Keratinocyte (primary cell): ENCODE results near the gene PPM1H. TPM values are rescaled to one million over a fixed set of nuclear protein-coding genes. Genes with fewer than 3 reads are reported as not detected.

Experiments used
- DNase-seq: peaks from one replicate; pipeline ENCODE4 v3.0.0-alpha.2; 2011; ENCODE audit warnings: low read depth, missing footprints, low spot score
- FAIRE-seq: peaks from 2 replicates; lab custom pipeline; 2011; peaks lifted over from hg19 to GRCh38; lab: Jason Lieb, UNC
- H2AFZ ChIP-seq: 2 replicates; pipeline ENCODE4 v1.6.0; 2012; ENCODE audit warnings: low read length, control low read depth, inconsistent platforms; ENCODE audit not compliant: control insufficient read depth
- H3K27ac ChIP-seq: 2 replicates; pipeline ENCODE4 v1.5.1; 2011; ENCODE audit warnings: low read length; ENCODE audit not compliant: control insufficient read depth, insufficient read depth
- H3K27me3 ChIP-seq: 3 replicates; pipeline ENCODE4 v1.6.0; 2011; ENCODE audit warnings: low read length; ENCODE audit not compliant: control insufficient read depth, insufficient read depth; ENCODE audit errors: extremely low read depth
- H3K36me3 ChIP-seq, 2 experiments: 2 replicates in 1 of 2; 3 replicates in 1 of 2; pipeline ENCODE4 v1.5.1; 2011; ENCODE audit warnings: low read length in 2 of 2, mild to moderate bottlenecking in 1 of 2; ENCODE audit not compliant: control insufficient read depth in 2 of 2, insufficient read depth in 2 of 2; ENCODE audit errors: extremely low read depth in 1 of 2
- H3K4me1 ChIP-seq: 3 replicates; pipeline ENCODE4 v1.5.1; 2011; ENCODE audit warnings: low read length; ENCODE audit not compliant: control insufficient read depth, insufficient read depth; ENCODE audit errors: extremely low read depth
- H3K4me2 ChIP-seq: 3 replicates; pipeline ENCODE4 v1.6.0; 2011; ENCODE audit warnings: low read depth, low read length; ENCODE audit not compliant: control insufficient read depth, insufficient read depth; ENCODE audit errors: extremely low read depth
- H3K4me3 ChIP-seq, 3 experiments: fragments of 200-600 bp in 1 of 3; sonication (generic) in 1 of 3; 2 replicates in 2 of 3; 3 replicates in 1 of 3; pipeline ENCODE4 v1.5.1; 2011 to 2016; ENCODE audit warnings: low read length in 3 of 3, mild to moderate bottlenecking in 3 of 3, control low read depth in 2 of 3, inconsistent platforms in 1 of 3, low read depth in 1 of 3, mixed read lengths in 1 of 3, mixed run types in 1 of 3, moderate library complexity in 1 of 3; ENCODE audit not compliant: control insufficient read depth in 2 of 3, insufficient read depth in 2 of 3; ENCODE audit errors: extremely low read depth in 1 of 3
- H3K79me2 ChIP-seq: 2 replicates; pipeline ENCODE4 v1.6.0; 2012; ENCODE audit warnings: low read length; ENCODE audit not compliant: control insufficient read depth, insufficient read depth
- H3K9ac ChIP-seq: 3 replicates; pipeline ENCODE4 v1.6.0; 2011; ENCODE audit warnings: low read length; ENCODE audit not compliant: control insufficient read depth, insufficient read depth; ENCODE audit errors: extremely low read depth
- H3K9me1 ChIP-seq: 3 replicates; pipeline ENCODE4 v1.6.0; 2011; ENCODE audit warnings: low read length; ENCODE audit not compliant: control insufficient read depth, insufficient read depth; ENCODE audit errors: extremely low read depth
- H3K9me3 ChIP-seq: 2 replicates; pipeline ENCODE4 v1.5.1; 2012; ENCODE audit warnings: low read depth, low read length; ENCODE audit not compliant: control insufficient read depth
- H4K20me1 ChIP-seq: 3 replicates; pipeline ENCODE4 v1.6.0; 2011; ENCODE audit warnings: low read length; ENCODE audit not compliant: control insufficient read depth, insufficient read depth; ENCODE audit errors: extremely low read depth
- EZH2 ChIP-seq: IDR thresholded peaks from one replicate; pipeline ENCODE4 v1.6.1; 2012; ENCODE audit warnings: inconsistent platforms, mild to moderate bottlenecking, low read length, moderate library complexity
- dilution Hi-C: fragments of 300-500 bp; cut with MboI; formaldehyde crosslinking; loops from one replicate; pipeline ENCODE4 v1.7.0; 2020; ENCODE audit warnings: low sequenced_read_pairs; ENCODE audit not compliant: extremely low pct_ligation_motif_present
- polyA plus RNA-seq, 5 experiments: library from polyadenylated mRNA; depleted of rRNA in 3 of 5; stranded (reverse) in 3 of 5; stranded (forward) in 1 of 5; unstranded in 1 of 5; fragments of >200 nt; gene quantifications; 1 replicate in 1 of 5; 2 replicates in 3 of 5; 3 replicates in 1 of 5; pipeline versions ENCODE4 v1.2.1 to v1.2.3, GENCODE V29; 2011 to 2012; ENCODE audit warnings: missing spikeins in 2 of 5, low read depth in 1 of 5, low replicate concordance in 1 of 5
- TF ChIP-seq, protein P1 (sequence below), 3 experiments: IDR thresholded peaks in 1 of 3; conservative IDR thresholded peaks in 1 of 3; optimal IDR thresholded peaks in 1 of 3; 2 replicates in 2 of 3; 3 replicates in 1 of 3; pipeline versions ENCODE3 to v1.5.1; 2011; ENCODE audit warnings: low read length in 3 of 3, mild to moderate bottlenecking in 3 of 3, moderate library complexity in 2 of 3, control low read depth in 1 of 3, inconsistent platforms in 1 of 3; ENCODE audit not compliant: insufficient read depth in 2 of 3; ENCODE audit errors: extremely low read depth in 1 of 3

PPM1H gene
- polyA plus RNA-seq, 1 donor (not counting 4 experiments of a cell fraction or from before 2014, with no cell fraction given), result 0.09 TPM

DNA sequence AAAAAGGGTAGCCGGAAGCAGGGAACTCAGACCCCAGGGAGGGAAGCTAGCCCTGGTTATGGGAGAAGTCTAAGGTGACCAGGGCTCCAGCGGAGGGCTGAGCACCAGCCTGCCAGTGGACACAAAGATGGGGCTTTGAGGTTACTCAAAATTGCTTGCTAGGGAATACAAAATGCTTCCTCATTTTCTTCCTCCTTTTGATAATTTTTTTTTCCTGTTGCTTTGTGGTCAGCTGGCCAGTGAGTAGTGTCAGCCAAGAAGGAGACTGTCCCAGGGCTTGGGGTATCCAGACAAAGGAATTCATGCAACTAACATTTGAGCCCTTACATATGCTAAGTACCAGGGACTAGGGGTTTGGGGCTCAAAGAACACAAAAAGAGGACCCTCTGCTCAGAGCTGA, 206.2 kb downstream of the PPM1H start:
- H3K27me3 ChIP-seq, result no peaks in the 10 kb centered on the region
- no peak overlapping the region for H3K9ac ChIP-seq
- H3K4me3 ChIP-seq, result no peak overlapping the region
- H3K27ac ChIP-seq, result no peak overlapping the region
- FAIRE-seq (no peak), DNase-seq (no peak)
- no peak overlapping the region for H3K4me2 ChIP-seq
- H3K9me1 ChIP-seq, result no peaks in the 10 kb centered on the region
- TF ChIP-seq, protein P1, sequence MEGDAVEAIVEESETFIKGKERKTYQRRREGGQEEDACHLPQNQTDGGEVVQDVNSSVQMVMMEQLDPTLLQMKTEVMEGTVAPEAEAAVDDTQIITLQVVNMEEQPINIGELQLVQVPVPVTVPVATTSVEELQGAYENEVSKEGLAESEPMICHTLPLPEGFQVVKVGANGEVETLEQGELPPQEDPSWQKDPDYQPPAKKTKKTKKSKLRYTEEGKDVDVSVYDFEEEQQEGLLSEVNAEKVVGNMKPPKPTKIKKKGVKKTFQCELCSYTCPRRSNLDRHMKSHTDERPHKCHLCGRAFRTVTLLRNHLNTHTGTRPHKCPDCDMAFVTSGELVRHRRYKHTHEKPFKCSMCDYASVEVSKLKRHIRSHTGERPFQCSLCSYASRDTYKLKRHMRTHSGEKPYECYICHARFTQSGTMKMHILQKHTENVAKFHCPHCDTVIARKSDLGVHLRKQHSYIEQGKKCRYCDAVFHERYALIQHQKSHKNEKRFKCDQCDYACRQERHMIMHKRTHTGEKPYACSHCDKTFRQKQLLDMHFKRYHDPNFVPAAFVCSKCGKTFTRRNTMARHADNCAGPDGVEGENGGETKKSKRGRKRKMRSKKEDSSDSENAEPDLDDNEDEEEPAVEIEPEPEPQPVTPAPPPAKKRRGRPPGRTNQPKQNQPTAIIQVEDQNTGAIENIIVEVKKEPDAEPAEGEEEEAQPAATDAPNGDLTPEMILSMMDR (optimal IDR thresholded peaks at IDR 0.05 in 1 of 3, IDR thresholded peaks at IDR 0.05 in 1 of 3, conservative IDR thresholded peaks at IDR 0.05 in 1 of 3; ENCODE audit: extremely low read depth in 1 of 3, insufficient read depth in 2 of 3, low read length in 3 of 3), result no peak
- no peak for TF ChIP-seq EZH2
- dilution Hi-C loops, result no loop called here
- no peaks in the 10 kb centered on the region for H4K20me1 ChIP-seq
- H3K36me3 ChIP-seq, result no peaks in the 10 kb centered on the region
- H3K4me1 ChIP-seq, result peaks cover 47% of the 10 kb centered on the region
- no peaks in the 10 kb centered on the region for H3K9me3 ChIP-seq
- no peaks in the 10 kb centered on the region for H3K79me2 ChIP-seq
- no peak overlapping the region for H2AFZ ChIP-seq

DNA sequence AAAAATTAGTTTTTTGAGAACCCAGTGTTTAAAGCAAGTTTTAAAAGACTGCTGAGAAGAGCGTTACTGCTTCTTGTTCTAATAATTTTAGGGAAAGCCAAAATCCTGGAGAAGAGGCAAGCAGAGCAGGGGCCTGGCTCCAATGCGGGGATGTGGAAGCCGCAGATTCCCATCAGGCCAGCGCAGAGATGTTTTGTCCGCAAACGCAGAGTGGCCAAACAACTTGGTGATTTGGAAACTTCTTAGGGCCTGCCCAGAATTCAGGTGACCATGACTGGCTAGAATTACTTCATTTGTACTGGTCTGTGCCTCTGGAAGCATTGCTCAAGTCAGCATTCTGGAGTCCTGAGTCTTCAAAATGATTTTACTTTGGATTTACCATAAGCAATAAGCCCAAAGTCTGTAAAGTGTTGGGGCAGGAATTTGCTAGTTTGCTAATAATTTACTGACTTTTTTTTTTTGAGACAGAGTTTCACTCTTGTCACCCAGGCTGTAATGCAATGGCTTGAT, 208.4 kb downstream of the PPM1H start:
- no peak overlapping the region for H3K4me2 ChIP-seq

More for the DNA sequence above, 208.4 kb downstream of the PPM1H start:
- dilution Hi-C loops, result no loop called here
- FAIRE-seq, result no peak
- H3K4me1 ChIP-seq, result peaks cover 28% of the 10 kb centered on the region
- H3K9ac ChIP-seq, result no peak overlapping the region
- no peak for TF ChIP-seq EZH2
- TF ChIP-seq, protein P1 (optimal IDR thresholded peaks at IDR 0.05 in 1 of 3, IDR thresholded peaks at IDR 0.05 in 1 of 3, conservative IDR thresholded peaks at IDR 0.05 in 1 of 3; ENCODE audit: extremely low read depth in 1 of 3, insufficient read depth in 2 of 3, low read length in 3 of 3), result no peak
- no peaks in the 10 kb centered on the region for H4K20me1 ChIP-seq
- H3K9me3 ChIP-seq, result no peaks in the 10 kb centered on the region
- H3K27me3 ChIP-seq, result no peaks in the 10 kb centered on the region
- DNase-seq, result no peak
- H3K36me3 ChIP-seq, result no peaks in the 10 kb centered on the region
- H2AFZ ChIP-seq, result no peak overlapping the region
- no peaks in the 10 kb centered on the region for H3K9me1 ChIP-seq
- no peak overlapping the region for H3K27ac ChIP-seq
- no peak overlapping the region for H3K4me3 ChIP-seq
- no peaks in the 10 kb centered on the region for H3K79me2 ChIP-seq
